AG09319 (cell line): ENCODE measurements around the gene OR10G7.

ENCODE experiments used
- DNase-seq: peaks from one replicate; pipeline ENCODE4 v3.0.0-alpha.2; 2010; ENCODE audit warnings: low read depth; ENCODE audit errors: extremely low read depth
- TF ChIP-seq, protein P1 (sequence below): IDR thresholded peaks from 2 replicates; pipeline ENCODE4 v1.5.1; 2011; ENCODE audit warnings: low read depth, mild to moderate bottlenecking, inconsistent platforms, low read length, moderate library complexity

The OR10G7 gene, protein sequence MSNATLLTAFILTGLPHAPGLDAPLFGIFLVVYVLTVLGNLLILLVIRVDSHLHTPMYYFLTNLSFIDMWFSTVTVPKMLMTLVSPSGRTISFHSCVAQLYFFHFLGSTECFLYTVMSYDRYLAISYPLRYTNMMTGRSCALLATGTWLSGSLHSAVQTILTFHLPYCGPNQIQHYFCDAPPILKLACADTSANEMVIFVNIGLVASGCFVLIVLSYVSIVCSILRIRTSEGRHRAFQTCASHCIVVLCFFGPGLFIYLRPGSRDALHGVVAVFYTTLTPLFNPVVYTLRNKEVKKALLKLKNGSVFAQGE

DNA sequence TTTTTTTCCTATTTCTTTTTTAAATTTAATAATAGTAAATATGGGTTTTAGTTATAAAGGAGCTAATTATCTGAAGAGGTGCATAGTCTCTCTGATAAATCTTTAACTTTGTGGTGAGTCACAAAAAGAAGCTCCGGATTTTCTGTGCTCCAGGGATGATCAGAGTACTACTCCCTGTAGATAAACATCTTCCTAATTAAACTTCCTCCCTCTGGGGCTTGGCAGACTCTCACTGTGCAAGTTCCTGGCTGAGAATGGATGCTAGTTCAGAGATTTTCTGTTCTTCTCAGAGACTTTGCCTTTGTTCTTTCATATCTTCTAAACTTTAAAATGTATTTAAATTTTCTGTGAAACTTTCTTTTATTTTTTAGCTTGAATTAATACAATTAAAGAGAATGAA, at the start of gene OR10G7:
Gene OR10G7, minus strand, starts transcription at position 72 of the 400 bp plus-strand sequence. CDS start 2,324 bp downstream, outside the sequence.
- DNase-seq: no peak
- TF ChIP-seq, protein P1, sequence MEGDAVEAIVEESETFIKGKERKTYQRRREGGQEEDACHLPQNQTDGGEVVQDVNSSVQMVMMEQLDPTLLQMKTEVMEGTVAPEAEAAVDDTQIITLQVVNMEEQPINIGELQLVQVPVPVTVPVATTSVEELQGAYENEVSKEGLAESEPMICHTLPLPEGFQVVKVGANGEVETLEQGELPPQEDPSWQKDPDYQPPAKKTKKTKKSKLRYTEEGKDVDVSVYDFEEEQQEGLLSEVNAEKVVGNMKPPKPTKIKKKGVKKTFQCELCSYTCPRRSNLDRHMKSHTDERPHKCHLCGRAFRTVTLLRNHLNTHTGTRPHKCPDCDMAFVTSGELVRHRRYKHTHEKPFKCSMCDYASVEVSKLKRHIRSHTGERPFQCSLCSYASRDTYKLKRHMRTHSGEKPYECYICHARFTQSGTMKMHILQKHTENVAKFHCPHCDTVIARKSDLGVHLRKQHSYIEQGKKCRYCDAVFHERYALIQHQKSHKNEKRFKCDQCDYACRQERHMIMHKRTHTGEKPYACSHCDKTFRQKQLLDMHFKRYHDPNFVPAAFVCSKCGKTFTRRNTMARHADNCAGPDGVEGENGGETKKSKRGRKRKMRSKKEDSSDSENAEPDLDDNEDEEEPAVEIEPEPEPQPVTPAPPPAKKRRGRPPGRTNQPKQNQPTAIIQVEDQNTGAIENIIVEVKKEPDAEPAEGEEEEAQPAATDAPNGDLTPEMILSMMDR: no peak

DNA sequence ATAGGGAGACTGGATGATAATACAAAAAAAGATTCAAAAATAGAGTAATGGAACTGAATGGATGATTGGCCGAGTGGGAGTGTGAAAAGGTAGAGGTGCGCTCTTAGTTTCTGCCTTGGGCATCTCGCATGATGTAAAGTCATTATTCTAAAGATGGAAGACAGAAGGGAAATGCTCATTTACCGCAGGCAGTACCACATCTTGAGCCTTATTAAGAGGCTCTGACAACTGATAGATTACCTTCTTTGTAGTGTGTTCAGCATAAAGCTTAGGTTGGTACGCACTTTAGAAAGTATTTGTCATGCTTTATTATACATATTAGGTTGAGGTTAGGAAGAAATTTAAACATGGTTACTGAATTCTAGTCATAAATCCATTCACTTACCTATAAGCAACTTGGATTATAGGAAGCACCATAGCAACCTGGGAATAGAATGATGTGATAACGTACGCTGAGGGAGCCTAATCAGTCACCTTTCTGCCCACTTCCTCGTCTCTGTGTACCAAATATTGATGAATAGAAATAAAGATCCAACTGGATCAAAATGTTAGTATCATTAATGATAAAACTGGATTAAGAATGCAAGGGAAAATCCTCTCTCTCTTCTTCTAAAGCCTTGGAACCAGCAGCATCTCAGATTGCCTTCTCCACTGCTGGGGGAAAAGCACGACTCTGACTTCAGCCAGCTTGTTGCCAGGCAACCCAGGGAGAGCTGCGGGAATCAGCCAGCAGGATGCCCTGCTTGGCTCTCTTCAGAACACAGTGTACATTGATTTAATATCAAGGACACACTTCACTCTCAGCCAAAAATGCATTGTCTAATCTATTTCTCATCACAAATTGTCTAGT, 45.1 kb upstream of the OR10G7 start:
- TF ChIP-seq, protein P1: no peak
- no peak for DNase-seq

DNA sequence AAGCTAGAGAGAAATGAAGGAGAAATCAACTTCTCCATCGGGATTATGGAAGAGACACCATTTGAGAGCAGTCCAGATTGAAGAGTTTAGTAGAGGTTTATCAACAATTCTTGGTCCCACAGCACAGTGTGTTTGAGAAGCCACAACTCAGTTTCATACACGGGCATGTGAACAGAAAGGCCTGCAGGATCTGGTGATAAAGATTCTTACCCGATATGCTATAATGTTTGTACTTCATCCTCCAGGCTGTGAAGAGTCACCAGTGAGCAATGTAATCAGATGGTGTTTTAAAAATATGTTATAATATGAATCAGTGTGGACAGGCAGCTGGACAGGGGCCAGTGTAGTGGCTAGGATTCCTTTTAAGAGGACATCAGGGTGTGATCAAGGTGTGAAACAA, 44.5 kb upstream of the OR10G7 start:
- no peak for DNase-seq
- TF ChIP-seq, protein P1: no peak

DNA sequence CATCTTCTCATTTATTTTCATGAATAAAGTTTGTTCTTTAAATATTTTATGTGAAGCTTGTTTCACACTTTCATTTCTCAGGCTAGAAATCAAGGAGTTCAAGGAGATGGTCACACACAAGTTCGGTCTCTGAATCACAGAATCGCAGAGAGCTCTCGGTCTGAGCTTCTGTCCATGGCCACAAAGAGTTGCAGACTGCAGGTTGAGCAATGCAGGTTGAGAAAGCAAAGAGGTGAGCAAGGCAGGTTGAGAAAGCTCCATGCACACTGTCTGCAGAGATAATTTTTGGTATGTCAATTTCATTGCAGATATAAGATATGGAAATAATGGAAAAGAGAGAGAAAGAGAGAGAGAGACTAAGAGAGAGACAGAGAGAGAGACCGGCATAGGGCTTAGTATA, 41.2 kb upstream of the OR10G7 start:
- TF ChIP-seq, protein P1: no peak
- DNase-seq: no peak

DNA sequence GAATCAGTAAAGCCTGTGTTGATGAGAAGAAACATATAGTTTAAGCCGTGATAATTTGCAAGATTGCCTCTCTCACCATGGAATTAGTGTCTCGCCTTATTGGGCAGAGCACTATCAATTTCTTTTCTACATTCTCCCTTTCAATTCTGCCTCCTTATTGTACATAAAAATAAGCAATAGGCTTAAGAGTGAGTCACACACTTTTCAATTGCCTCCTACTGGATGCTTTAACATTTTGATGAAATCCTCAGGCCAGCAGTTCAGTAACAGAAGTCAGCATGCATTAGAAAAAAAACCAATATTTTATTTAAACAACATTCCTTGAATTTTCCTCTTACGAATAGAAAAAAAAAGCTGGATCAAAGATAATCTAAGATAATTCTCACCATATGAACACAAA, 40.4 kb upstream of the OR10G7 start:
- no peak for DNase-seq
- TF ChIP-seq, protein P1: no peak

DNA sequence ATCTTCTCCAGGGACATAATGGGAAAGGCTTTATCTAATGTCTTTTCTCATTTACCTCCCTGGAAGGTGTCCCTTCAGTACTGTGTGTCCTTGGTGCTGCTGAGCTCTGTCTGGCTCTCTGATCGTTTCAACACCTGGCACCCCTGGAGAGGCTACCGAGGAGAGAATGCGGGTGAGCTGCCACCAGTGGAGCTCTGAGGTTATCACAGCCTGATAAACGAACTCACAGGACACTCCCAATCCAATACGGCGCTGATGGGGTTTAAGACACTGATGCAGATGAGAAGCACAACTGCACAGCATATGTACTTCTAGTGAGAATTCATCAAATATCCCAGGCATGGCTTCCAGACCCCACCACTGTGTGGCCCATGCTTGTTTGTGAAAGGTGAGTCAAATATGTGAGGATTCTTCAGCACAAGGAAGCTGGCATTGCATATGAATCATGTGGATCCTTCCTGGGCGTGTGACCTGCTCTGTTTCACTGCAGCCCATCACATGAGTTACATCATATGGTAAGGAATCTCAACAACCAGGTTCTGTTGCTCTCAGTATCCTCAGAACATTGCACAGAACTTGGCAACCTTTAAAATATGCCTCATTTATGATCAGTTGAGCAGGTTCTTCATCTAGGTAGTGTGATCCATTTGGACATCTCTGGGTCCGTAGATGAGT, 39.3 kb upstream of the OR10G7 start:
- DNase-seq: no peak

More for the DNA sequence above, 39.3 kb upstream of the OR10G7 start:
- TF ChIP-seq, protein P1: no peak
